NCI-H2171 treated with DMSO at 0.1 percent for 48 hours (cell line): ENCODE measurements around the gene MVD.

Experiments used
- DNase-seq: peaks from one replicate; lab custom pipeline; 2025; lab: John Stamatoyannopoulos, UW

MVD gene

DNA sequence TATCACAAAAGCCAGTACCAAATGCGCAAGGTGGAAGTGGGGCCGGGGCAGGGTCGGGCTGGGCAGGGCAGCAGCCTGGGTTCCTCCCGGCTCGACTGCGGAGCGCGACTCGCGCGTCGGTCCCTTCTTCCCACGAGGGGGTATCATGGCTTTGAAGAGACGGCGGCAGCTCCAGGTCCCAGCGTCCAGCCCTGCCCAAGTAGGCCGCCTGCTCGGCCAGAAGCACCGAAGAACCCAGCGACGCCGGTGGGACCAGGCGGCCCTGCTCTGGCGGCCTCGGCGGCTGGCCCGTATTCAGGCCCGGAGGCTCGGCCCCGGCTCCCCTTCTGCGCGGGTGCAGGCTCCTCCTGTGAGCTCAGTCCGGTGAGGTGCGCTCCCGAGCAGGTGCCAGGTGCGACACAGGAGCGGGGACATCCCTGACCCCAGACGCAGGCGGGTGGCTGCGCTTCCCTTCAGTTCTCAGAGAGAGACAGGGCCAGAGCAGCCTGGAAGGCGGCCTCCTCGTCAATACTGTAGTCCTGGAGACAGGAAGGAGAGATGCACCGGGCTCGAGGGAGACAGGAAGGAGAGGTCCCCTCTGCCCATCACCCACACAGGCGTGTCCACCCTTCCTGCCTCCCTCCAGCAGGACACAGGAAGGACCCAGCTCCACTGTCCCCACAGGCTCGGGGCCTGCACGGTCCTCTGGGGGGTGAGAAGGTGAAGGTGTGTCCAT is 34.4 kb upstream of the MVD start:
- no peak for DNase-seq

- DNase-seq, result no peak
Measured at GRCh38 chr16:88696441-88696840, 33.5 kb upstream of the MVD start.

DNA sequence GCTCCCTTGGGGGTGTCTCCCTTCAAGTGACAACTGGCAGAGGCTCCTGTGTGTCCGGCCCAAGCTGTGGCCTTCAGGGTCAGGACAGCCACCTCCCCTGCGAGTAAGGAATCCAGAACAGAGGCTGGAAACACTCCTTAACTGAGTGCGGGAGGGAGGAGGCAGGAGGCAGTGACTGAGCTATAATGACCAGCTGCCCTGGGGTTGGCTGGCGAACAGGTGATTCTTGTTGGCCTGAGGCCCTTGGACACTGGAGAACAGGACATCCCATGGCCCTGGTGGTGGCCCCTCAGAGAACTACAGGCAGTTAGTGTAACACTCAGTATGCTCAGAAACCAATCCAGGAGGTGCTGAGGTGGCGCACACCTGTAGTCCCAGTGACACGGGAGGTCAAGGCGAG is 32.9 kb upstream of the MVD start:
- DNase-seq, result no peak

DNA sequence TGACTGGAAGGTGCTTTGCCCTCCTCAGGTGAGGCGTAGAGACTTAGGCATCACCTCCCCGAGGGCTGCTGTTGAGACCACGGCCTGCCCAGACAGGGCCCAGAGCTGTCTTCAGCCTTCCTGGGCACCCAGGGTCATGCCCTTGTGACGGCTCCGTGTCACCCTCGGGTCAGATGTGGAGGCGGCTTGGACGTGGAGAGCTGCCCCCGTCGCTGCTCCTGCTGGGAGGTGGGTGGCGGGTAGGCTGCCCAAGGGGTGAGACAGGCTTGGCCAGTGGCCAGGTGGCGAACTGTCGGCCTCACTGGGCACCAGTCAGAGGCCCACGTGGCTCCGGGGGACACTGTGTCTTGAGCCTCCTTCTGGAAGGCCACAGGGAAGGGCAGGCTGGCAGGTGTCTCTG is 32.3 kb upstream of the MVD start:
- no peak for DNase-seq

- no peak for DNase-seq
Measured at GRCh38 chr16:88694221-88695087, 31.6 kb upstream of the MVD start.

DNA sequence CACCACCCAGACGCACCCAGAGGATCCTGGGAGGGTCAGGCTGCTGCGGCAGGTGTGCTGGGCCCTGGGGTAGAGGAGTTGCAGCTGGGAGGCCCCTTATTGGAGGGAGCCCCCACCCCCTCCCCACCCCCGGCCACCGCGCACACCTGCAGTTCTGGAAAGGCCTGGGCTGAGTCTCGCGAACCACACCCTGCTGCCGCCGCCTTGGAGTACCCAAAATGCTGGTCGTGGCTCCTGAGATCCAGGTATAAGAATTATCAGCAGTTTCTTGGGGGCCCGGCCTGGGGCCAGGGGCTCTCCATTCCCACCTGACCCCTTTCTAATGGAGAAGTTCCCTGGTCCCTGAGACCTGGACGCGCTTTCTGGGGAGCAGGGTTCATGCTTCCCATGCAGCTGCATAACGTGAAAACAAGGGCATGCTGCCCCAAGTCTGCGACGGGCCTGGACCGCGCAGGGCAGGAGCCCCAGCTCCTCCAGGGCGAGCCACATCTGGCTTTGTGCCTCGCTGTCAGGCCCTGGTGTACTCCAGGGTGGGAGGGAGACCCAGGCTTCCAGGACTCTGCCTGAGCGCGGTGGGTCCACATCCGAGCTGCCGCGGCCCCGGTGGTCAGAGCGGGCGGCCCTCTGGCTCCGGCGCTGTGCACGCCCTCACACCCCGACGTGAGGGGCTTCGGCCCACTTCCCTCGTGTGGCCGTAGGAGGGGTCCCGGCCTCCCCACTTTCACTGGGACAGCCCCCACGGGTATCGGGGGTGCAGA is 30.7 kb upstream of the MVD start:
- no peak for DNase-seq

- no peak for DNase-seq
Measured at GRCh38 chr16:88692861-88693260, 30.0 kb upstream of the MVD start.

DNA sequence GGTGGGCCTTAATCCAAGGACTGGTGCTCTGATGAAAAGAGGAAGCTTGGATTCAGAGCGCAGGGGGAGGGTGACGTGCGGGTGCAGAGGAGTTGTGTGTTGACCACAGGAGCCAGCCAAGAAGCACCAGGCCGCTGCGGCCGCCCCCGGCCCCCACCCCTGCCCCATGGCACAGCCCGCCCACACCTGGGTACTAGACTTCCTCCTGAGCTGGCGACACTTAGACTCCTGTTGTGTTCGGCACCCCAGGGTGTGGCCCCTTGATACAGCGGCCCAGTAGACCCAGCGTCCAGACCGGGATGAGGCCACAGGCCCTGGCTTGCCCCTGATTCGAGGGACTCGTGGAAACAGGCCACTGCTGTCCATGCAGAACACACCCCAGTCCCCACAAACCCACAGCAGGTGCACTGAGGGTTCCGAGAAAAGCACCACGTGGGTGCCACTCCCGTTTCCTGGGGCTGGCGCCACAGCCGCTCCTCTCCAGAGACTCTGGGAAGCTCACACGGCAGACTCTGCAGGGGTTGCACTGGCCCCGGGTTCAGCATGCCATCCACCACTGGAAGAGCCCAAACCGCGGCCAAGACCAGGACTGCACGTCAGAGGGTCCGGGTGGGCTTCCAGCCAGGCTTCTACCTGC is 29.2 kb upstream of the MVD start:
- no peak for DNase-seq

- no peak for DNase-seq
Measured at GRCh38 chr16:88691129-88691813, 28.4 kb upstream of the MVD start.

GRCh38 chr16:88690341-88691128 is 27.6 kb upstream of the MVD start:
- DNase-seq, result no peak

DNA sequence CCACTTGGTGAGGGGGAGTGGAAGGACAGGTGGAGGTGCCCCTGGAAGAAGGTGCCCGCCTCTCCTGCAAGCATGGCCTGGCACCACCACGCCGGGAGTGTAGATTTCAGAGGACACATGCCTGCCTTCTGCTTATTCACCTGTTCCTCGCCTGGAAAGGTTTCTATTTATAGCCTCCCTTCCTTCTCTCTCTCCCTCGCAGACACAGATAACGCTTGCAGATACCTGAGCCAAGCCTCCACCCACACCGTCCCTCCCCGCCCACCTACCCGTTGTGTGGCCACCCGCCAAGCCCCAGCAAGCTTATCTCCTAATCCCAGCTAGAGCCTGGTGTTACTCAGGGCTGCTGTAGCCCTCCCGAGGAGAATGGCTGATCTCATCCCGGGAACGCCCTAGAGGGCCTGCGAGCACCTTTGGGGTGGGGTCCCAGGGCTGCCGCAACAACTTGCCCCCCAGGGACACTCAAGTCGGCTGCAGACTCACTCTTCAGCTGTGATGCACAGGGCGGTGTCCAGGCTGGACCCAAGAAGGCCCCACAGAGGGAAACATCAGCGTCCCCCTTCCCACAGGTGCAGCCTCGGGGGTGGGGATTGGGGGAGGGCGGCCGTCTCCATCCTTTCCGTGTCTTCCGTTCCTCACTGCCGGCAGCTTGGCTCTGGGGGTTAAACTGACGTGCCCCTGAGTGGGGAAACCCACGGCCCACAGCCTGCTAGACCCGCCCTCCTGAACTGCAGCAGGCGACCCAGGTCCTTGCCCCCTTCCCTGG is 25.3 kb upstream of the MVD start:
- DNase-seq, result peak; percentile 97

DNA sequence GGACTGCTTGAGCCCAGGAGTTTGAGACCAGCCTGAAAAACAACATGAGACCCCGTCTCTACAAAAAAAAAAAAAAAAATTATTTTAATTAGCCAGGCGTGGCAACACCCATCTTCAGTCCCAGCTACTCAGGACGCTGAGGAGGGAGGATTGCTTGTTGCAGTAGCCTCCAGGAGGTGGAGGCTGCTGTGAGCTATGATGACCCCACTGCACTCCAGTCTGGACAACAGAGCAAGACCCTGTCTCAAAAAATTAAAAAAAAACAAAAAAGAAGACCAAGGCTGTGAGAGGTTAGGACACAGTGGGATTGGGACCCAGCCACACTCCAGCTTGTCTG is 24.8 kb upstream of the MVD start:
- DNase-seq, result no peak

DNA sequence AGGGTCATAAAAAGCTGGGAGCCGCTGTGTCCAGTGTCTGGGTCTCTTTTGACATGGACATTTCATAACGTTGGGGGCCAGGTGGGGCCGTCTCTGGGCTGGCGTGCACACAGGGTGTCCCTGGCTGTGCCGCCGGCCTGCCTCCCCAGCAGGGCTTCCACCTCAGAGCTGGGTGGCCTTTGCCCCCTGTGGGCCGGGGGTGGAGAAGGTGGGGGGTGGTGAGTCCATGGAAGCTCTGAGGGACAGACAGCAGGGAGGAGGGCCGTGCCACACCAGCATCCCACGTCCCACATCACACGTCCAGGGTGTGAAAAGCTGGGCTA is 24.3 kb upstream of the MVD start:
- DNase-seq, result no peak

- DNase-seq, result peak; percentile 80
Measured at GRCh38 chr16:88686439-88687253, 23.8 kb upstream of the MVD start, which contains the start of gene SNAI3. Gene SNAI3 (minus strand): TSS chr16:88686507. CDS start chr16:88686406, 101 bp downstream.

DNA sequence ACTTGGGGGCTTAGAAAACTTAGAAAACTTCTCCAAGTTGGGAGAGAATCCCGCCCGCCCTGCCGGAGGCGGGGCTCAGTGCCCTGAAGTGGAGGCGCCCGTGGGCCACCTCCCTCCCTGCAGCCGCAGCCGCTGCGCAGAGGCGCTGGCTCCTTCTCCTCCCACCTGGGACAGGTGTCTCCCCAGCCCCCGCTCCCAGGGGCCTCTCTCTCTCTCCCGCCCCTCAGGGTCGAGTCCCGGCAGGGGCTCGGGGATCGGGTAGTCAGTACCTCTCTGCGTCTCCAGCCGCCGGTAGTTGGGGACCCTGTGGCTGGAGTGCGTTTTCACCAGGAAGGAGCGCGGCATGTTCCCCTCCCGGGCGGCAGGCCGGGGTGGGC is 23.2 kb upstream of the MVD start:
- DNase-seq, result peak; percentile 80

- no peak for DNase-seq
Measured at GRCh38 chr16:88685156-88686061, 22.5 kb upstream of the MVD start.

- DNase-seq, result no peak
Measured at GRCh38 chr16:88684569-88685155, 21.8 kb upstream of the MVD start.
